Effector CD8-positive, alpha-beta T cell (primary cell): ENCODE results near the gene TPK1.

Experiments
- DNase-seq: peaks from one replicate; lab custom pipeline; 2025; lab: John Stamatoyannopoulos, UW
- total RNA-seq, 4 experiments: gene quantifications; one replicate each; lab custom pipeline; 2026; lab: John Stamatoyannopoulos, UW

TPK1 gene
- 8.9 to 15.7 (median 9.5) reads per million in 4 experiments for total RNA-seq

DNA sequence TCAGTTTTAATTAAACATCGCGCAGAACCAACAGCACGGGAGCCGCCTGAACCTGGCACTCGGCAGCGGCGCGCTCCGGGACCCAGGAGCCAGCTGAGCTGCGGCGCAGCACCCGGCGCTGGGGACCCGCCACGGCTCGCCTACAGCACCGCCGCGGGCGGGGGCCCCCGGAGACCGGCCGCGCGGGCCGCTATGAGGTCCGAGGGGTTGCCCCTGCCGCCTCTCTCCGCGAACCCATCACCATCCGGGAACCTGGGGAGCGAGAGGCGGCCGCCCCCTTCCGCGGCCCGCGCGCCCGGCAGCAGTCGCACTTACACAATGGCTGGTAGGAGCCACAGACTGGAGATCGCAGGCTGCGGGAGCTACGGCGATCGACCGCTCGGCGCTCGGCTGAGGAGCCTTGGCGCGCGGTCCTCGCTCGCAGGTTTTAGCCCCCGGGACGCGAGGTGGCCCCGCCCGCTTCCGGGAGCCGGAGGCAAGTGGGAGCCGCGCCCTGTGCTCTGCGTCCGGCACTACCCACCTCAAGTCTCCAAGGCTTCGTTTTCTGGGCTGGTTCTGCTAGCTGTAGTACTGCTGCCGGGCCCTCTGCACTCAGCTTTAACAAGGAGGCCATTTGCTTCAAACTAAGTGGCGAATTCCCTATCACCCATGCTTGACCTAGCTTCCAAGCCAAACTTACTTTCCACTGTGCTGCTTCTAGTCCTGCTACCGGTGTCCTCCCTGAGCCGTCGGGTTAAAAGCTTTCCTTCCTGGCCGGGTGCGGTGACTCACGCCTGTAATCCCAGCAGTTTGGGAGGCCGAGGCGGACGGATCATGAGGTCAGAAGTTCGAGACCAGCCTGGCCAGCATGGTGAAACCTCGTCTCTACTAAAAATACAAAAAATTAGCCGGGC, at the start of gene TPK1:
TSS of gene TPK1 (minus strand) at position 402 of the 893 bp plus-strand sequence. CDS start 451 bp downstream, outside the sequence.
- peak; percentile 74 for DNase-seq

DNA sequence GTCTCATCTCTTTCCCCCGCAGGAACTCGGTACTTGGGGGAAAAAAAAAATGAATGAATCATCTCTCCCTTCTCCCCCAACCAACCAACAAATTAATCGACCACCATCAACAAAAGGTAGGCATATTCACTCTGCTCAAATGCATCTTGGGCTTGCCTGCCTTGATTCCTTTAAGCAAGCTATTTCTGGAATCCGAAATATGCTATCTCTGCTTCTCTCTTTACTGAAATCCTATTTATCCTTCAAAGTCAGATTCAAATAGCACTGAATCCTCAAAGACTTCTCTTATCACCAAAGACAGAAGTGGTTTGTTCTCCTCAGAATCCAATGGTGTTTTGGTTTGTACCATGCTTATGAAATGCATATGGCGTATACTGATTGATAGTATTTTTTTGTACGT, 49.6 kb upstream of the TPK1 start:
- no peak for DNase-seq

DNA sequence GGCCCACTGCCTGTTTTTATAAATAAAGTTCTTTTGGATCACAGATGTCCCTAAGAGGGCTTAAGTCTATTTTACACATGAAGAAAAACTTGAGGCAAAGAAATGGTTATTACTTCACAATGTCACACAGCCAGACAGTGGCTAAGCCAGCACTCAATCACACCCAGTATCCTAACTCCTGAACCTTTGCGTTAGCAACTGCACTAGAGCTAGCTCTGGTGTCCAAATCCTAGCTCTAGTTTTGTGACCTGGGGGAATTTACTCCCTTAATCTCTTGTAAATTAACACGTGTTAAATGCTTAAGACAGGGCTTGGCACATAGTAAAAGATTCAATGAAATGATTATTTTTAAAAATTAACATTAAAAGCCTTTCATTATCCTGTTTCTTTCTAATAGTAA, 49.0 kb upstream of the TPK1 start:
- DNase-seq: no peak

DNA sequence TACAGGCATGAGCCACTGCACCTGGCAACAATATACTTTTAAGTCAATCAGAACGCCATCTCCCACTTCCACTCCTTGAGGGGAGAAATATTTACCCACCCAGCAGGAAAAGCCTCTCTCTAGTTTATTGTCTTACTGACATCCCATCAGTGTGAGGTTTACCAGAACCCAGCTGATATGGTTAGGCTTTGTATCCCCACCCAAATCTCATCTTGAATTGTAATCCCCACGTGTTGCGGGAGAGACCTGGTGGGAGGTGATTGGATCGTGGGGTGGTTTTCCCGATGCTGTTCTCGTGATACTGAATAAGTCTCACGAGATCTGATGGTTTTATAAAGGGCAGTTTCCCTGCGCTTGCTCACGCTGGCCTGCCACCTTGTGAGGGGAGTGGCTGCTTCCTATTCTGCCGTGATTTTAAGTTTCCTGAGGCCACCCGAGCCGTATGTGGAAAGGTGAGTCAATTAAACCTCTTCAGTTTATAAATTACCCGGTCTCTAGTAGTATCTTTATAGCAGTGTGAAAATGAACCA, 37.5 kb upstream of the TPK1 start:
- DNase-seq: no peak

DNA sequence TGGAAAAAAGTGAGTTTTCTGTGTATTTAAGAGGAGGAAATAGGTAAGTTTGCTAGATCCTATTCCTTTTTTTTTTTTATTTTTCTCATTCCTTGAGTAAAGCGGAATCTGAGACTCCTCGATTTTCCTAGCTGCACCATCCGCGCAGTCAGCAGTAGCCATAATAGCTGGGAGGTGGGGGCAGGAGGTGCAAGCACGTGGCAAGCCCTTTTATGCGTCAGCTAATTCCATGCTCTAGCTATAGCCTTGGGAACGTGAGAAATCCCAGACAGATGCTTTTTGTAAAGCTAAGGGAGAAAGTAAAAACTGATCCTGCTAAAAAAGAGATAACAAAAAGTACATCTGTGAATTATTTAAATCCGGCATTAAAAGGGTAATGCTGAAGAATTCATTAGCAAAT, 33.2 kb upstream of the TPK1 start:
- DNase-seq: no peak

DNA sequence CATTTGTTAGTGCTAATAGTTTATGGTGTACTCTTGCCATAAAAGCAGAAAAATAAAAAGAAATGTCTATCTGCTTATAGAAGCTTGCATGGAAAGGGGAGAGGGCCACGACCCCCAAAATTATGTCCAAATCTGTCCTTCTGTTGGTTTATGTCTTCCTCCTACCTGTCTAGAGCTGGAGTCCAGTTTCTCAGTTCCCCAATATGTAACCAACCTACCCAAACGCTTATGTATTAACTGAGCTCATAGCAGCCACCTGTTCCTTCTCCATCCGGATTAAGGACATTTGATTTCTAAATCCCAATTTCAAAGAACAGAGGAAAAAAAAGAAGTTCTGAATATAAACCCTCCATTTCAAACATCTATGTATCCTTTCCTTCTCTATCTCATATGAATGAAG, 30.3 kb upstream of the TPK1 start:
- no peak for DNase-seq

DNA sequence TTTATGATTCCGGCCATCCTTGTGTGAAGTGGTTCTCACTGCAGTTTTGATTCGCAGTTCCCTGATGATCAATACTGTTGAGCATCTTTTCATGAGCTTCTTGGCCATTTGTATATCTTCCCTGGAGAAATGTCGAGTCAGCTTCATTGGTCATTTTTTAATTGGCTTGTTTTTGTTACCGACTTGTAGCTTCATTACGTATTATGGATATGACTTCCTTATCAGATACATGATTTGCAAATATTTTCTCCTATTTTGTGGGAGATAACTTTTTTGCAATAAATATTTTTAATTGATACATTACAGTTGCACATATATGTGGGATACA, 27.4 kb upstream of the TPK1 start:
- DNase-seq: no peak

DNA sequence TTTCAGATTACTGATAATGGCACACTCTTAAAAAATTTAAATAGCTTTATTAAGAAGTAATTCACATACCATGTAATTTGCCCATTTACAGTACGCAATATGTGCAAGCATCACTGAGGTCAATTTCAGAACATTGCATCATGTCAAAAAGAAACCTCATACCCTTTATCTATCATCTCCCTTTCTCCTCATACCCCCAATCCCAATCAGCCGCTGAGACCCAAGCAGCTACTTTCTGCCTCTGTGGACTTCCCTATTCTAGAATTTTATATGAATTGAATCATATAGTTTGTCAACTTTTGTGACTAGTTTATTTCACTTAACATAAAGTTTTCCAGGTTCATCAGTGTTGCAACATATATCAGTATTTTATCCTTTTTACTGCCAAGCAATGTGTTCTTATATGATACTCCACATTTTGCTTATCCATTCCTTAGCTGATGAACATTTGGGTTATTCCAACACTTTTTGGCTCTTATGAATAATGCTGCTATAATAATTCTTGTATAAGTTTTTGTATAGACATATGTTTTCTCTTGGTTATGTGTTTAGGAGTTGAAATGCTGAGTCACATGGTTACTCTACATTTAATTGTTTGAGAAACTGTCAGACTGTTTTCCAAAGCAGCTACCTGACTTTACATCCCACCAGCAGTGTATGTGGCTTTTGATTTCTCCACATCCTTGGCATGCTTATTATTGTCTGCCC, 26.9 kb upstream of the TPK1 start:
- DNase-seq: no peak

DNA sequence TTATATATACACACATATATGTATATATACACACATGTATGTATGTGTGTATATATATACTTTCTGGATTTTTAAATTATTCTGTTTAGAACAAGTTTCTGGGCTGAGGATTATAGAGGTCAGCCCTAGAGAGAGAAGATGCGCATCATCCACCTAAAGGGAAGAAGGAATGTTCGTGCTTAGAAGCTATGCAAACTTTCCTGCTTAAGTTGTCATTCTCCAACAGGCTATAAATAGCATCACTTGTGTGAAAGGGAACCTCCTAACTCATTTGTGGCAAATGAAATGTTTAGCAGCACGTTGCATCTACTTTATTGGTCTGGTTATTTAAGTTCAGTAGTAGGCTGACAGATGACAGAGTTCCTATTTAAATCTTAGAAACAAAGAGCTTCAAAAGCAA, 23.9 kb upstream of the TPK1 start:
- no peak for DNase-seq

DNA sequence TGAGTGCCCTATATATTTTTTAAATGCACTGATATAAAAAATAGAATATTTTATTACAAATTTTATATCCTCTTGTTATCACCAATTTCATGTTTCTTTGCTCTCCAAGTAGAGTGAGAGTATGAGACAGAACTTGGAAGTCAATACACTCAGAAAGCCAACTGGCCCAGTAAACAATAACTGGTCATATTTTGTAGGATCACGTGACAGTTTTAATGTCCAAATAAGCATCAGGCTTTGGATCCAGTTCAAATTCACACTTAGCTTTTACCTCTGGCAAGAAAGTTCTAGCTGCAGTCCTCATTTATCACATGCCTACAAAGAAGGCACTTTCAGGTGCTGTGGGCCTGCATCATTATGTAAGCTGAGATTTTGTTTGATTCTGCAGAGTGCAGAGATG, 21.6 kb upstream of the TPK1 start:
- no peak for DNase-seq

DNA sequence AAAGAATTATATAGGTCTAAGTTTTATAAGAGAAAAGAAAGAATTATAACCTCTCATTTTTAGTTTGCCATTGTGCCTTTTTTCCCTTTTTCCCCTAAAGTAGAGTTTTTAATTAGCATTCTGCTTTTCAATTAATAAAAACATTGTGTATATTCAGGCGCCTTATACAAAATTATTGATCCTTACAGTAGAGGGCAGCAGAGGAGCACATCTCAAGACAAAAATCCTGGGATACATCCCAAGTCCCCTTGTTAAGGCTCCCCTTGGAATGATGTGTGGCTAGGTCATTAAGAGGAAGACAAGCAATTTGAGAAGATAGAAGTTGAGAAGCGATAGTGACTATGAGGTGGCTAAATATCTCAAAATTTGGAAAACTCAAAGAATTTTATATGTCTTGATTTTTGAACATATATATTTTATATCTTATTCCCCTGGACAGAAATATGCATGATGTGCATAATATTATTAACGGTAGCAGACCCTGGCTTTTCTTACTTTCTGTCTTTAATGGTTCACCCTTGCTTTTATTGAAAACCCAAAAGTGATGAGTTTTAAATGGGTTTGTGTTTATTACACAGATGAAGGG, 19.1 kb upstream of the TPK1 start:
- no peak for DNase-seq

DNA sequence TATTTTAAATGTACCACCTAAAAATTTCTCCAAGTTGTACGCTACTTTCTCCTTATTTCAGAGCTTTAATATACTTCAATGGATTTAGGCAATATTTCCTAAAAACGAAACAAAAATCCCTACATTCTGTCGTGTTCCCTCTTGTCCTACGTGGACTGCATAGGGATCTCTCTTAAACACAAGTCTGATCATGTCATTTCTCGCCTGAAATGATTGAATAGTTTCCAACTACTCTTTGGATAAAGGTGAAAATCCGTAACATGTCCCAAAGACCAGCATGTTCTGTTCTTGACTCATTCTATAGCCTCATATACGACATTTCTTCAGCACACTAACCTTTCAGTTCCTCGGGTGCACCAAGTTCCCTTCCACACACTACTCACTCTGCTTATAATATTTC, 17.7 kb upstream of the TPK1 start:
- DNase-seq: no peak

DNA sequence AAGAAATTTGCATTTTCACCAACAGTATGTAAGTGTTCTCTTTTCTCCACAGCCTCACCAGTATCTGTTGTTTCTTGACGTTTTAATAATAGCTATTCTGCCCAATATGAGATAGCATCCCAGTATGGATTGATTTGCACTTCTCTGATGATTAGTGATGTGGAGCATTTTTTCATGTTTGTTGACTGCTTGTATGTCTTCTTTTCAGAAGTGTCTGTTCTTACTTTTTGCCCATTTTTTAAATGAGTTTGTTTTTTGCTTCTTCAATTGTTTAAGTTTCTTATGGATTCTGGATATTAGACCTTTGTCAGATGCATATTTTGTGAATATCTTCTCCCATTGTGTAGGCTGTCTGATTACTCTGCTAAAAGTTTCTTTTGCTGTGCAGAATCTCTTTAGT, 12.2 kb upstream of the TPK1 start:
- no peak for DNase-seq

DNA sequence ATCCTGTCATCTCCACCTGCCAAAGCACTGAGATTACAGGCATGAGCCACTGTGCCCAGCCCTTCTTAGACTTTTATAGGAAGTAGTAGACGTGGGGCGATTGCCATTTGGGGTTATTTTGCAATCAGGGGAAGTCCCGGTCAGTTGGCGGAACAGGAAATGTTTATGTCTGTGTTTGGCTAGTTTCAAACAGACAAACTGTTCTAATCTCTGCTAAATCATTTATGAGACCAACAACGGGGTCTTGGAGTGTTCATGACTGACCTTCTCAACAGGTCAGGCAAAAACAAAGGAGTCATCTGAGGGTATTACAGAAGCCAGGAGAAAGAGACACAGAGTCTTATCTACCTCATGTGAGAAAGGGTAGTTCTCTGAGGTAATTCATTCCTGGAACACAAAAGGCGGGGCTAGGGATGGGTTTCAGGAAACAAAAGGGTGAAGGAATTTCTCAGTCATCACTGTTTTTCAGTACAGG, 6.6 kb upstream of the TPK1 start:
- DNase-seq: no peak

DNA sequence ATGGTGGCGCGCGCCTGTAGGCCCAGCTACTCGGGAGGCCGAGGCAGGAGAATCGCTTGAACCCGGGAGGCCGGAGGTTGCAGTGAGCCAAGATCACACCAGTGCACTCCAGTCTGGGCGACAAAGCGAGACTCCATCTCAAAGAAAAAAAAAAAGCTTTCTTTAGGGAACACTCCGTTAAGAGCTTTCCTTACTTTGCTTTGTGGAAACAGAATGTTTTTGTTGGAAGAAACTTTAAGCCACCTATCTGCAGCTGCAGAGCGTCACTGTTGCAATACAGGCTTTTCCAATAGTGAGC, 641 bp upstream of the TPK1 start:
- no peak for DNase-seq

DNA sequence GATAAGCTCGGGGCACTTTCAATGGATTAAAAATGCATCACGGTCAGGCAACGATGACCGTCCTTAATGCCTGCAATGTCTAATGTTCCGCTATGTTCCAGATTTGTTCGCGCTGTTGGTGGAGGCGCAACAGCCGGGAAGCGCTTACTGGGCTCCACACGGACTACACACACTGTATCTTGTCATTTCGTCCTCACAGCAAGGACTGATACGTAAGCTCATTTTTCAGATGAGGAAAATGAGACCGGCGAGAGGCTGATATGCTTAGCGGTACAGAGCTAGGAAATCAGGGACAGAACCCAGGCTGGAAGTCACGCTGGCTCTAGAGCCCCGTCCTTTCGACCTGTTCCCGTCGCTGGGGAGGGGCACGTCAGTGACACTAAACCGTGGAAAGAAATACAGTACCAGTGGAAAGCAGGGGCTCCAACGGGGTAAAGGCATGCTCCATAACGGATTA, 670 bp downstream of the TPK1 start:
- peak; percentile 26 for DNase-seq

DNA sequence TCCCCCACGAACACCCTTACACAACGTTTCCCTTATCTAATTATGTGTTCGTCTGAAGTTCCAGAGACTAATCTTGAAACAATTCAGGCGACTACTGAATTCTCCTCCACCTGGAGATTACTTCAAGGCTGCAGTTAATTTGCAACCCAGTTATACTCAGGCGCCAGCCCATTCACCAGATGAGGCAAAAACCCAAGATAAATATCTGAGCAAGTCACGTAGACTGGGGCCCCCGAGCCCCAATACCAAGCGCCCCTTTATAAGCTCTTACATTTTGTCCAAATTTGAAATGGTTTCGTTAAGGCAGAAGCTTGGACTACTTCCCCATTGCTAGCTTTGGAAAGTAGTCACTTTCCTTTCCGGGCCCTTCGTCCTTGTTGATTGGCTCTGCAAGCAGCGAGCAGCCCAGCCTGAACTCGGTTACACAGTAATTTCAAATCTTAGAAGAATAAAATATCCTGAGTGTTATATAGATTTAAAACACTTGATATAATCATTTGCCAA, 1.2 kb downstream of the TPK1 start:
- peak; percentile 2 for DNase-seq

DNA sequence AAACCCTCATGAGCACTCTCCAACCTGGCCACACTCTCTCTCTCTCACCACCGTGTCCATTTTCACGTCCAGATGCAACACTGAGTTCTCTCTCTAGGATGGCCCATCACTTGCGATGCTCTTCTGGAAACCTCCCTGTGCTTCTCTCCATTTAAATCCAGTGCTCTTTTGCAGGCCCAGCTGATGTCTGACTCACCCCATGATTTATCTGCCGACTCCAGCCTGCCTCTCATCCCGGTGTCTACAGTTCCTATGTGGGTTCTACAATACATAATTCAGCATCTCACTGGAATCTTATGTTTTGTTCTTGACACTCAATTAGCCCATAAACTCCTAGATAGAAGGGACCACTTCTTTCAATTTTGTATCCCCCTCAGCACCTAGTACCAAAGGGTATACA, 5.0 kb downstream of the TPK1 start:
- DNase-seq: no peak

DNA sequence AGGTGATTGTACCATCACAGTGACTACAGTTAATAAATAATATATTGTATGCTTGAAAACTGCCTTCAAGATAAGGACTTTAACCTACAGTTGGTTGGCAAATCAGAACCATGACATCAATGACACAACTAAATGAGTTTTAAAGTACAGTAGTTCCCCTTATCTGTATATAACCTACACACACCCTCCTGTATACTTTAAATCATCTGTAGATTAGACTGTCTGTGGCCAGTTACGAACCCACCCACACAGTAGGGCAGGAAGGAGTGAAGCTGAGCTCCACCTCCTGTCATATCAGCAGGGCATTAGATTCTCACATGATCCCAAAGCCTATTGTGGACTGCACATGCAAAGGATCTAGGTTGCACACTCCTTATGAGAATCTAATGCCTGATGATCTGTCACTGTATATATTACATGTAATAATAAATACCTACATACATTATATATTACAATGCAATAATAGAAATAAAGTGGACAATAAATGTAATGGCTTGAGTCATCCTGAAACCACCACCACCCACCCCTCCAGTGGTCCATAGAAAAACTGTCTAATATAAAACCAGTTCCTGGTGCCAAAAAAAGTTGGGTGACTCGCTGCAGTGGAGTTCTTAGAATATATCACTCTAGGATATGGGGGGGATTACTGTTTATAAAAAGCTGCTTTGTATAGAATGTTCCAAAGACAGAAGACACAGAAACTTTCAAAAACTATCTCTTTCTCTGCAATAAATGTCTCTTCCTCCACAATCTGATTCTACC, 5.6 kb downstream of the TPK1 start:
- no peak for DNase-seq

DNA sequence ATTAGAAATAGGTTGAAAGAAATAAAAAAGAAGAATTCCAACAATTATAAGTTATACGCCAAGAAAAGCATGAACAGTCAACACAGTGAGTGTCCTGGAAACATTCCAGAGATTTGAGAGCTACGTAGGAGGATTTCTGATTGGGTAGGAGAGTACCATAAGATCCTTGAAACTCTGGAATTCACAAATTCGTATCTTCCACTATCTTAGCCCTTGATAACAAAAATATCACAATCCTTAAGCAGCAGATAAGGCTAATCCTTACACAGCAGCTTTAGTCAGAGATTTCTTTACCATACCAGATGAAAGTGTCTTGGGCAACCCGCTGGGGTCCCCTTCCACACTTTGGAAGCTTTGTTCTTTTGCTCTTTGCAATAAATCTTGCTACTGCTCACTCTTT, 8.2 kb downstream of the TPK1 start:
- DNase-seq: no peak

DNA sequence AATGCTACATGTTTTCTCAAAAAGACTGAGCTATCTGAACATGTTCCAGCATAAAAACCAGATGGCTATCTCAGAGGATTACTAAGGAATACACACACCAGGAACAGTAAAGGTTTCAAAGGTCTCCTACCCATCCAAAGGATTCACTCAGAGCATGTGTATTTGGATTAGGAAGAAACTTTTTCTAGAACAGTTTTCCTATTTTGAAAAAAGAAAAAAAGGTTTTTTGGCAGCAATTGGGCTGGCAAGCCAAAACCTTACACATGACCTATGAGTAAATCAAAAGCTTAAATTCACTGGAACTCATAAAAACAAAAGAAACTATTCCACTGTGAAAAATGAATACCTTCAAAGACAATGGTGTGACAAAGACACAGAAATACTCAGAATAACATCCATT, 9.6 kb downstream of the TPK1 start:
- no peak for DNase-seq

DNA sequence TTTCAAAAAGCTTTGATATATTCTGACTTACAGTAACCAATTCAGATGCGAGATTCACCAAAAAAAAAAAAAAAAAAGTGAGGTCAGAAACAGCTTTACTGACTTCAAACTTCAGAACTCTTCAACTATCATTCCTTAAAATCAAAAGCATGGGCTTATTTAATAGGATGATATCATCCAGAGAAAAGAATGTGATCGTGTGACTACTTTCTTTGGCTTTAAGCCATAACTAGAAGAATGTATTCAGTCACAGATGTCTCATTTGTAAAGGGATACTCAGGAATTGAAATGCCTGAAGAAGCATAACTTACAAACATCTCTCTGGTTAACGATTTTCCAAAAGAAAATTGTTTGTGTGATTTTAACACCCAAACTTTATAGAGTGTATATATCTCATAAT, 11.5 kb downstream of the TPK1 start:
- DNase-seq: no peak
